Stomach (tissue), 9 donors: ENCODE data around the gene KLHL29. TPM values are rescaled to one million over a fixed set of nuclear protein-coding genes. Genes with fewer than 3 reads are reported as not detected.

Experiments
- DNase-seq, 2 donors: peaks; one replicate each; pipeline versions ENCODE4 v3.0.0 to v3.0.0-alpha.2; 2013 to 2019
- H3K27ac ChIP-seq, 5 donors: fragments of 200-600 bp in 4 of 5; sonication (generic) in 4 of 5; one replicate each; pipeline ENCODE4 v1.5.1; 2013 to 2019; ENCODE audit warnings: mild to moderate bottlenecking in 1 of 5, moderate library complexity in 1 of 5
- H3K27me3 ChIP-seq, 3 donors: fragments of 200-600 bp; sonication (generic); one replicate each; pipeline ENCODE4 v1.5.1; 2017 to 2019; ENCODE audit warnings: mixed run types in 1 of 3
- H3K36me3 ChIP-seq, 4 donors: fragments of 200-600 bp; sonication (generic); 1 replicate in 3 of 4; 2 replicates in 1 of 4; pipeline ENCODE4 v1.5.1; 2016 to 2019
- H3K4me1 ChIP-seq, 4 donors: fragments of 200-600 bp; sonication (generic); one replicate each; pipeline ENCODE4 v1.5.1; 2016 to 2019
- H3K4me3 ChIP-seq, 4 donors: fragments of 200-600 bp; sonication (generic) in 3 of 4; one replicate each; pipeline ENCODE4 v1.5.1; 2016 to 2019; ENCODE audit warnings: mild to moderate bottlenecking in 1 of 4
- H3K9me3 ChIP-seq, 4 donors: fragments of 200-600 bp; sonication (generic); one replicate each; pipeline ENCODE4 v1.5.1; 2016 to 2019
- EP300 ChIP-seq: sonication (generic); formaldehyde crosslinking; IDR thresholded peaks from one replicate; pipeline ENCODE4 v1.6.1; 2017; ENCODE audit warnings: antibody characterized with exemption
- POLR2A ChIP-seq, 4 donors: fragments of 450-650 bp; IDR thresholded peaks; one replicate each; pipeline ENCODE4 v1.6.1; 2016; ENCODE audit warnings: antibody characterized with exemption in 4 of 4, control low read depth in 2 of 4, mild to moderate bottlenecking in 1 of 4, moderate library complexity in 1 of 4
- POLR2AphosphoS5 ChIP-seq, 3 donors: sonication (generic); formaldehyde crosslinking; IDR thresholded peaks; one replicate each; pipeline ENCODE4 v1.6.1; 2016; ENCODE audit warnings: antibody characterized with exemption in 3 of 3
- WGBS, 5 donors: extraction: QIAGEN DNeasy Blood & Tissue Kit in 3 of 5; methylation state at CpG; one replicate each; pipeline versions ENCODE4 v1.1.5 to v1.1.7; 2013 to 2018; 5-methylcytosine and 5-hydroxymethylcytosine counted together
- intact Hi-C: fragments of 100-400 bp; cut with DNase I; formaldehyde crosslinking; loops from one replicate; pipeline ENCODE4 v1.15.1; 2023; ENCODE audit warnings: low total_unique reads
- polyA plus RNA-seq, 3 donors: library from polyadenylated mRNA; stranded (reverse); fragments of 200-250 nt; gene quantifications; one replicate each; pipeline ENCODE4 v1.2.3, GENCODE V29; 2013
- total RNA-seq, 5 donors: library from RNA; depleted of rRNA; stranded (reverse); fragments of >200 nt; gene quantifications; one replicate each; pipeline versions ENCODE4 v1.1.0 to v1.2.3, GENCODE V29; 2014 to 2016
- TF ChIP-seq, protein P1 (sequence below), 7 experiments: fragments of 450-650 bp in 4 of 7; fragments of 200-600 bp in 3 of 7; sonication (generic) in 3 of 7; IDR thresholded peaks; one replicate each; pipeline ENCODE4 v1.5.1; 2016 to 2019; ENCODE audit warnings: antibody characterized with exemption in 7 of 7, control low read depth in 2 of 7, mild to moderate bottlenecking in 1 of 7
- donor health status: healthy with polysubstance abuse.
- donor health status: Bipolar disorder and iron deficiency.
- donor health status: healthy.

The KLHL29 gene
- total and polyA plus RNA-seq, 8 donors = under 0.01 to 6.6 (median 1.3) TPM

DNA sequence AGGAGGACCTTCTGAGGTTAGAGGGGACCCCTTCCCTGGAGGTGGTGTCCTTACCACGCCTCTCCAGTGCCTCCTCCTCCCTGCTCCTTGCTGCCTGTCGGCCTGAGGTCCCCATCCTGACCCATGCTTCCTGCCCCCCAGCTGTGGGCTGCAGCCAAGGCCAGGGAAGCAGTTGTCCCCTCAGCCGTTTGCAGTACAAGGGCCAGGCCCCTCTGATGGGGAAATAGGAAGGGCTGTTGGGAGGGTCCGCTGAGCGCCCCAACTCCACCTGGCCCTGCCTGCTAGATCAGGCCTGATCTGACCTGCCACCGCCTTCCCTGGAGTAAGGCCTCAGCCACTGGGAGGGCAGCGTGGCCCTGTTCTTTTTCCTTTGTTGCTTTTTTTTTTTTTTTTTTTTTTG is 219.8 kb downstream of the KLHL29 start:
- H3K36me3 ChIP-seq = no peaks in the 10 kb centered on the region
- peak overlapping the region in 1 of 5 donors; percentile 91 for H3K27ac ChIP-seq
- no peak overlapping the region for H3K4me3 ChIP-seq
- peaks cover 0 to 11% (median 7%) of the 10 kb centered on the region in 4 donors for H3K9me3 ChIP-seq
- H3K27me3 ChIP-seq = no peaks in the 10 kb centered on the region
- TF ChIP-seq EP300 = no peak
- TF ChIP-seq, protein P1, sequence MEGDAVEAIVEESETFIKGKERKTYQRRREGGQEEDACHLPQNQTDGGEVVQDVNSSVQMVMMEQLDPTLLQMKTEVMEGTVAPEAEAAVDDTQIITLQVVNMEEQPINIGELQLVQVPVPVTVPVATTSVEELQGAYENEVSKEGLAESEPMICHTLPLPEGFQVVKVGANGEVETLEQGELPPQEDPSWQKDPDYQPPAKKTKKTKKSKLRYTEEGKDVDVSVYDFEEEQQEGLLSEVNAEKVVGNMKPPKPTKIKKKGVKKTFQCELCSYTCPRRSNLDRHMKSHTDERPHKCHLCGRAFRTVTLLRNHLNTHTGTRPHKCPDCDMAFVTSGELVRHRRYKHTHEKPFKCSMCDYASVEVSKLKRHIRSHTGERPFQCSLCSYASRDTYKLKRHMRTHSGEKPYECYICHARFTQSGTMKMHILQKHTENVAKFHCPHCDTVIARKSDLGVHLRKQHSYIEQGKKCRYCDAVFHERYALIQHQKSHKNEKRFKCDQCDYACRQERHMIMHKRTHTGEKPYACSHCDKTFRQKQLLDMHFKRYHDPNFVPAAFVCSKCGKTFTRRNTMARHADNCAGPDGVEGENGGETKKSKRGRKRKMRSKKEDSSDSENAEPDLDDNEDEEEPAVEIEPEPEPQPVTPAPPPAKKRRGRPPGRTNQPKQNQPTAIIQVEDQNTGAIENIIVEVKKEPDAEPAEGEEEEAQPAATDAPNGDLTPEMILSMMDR (IDR thresholded peaks at IDR 0.05) = no peak
- TF ChIP-seq POLR2AphosphoS5 (IDR thresholded peaks at IDR 0.05) = no peak
- TF ChIP-seq POLR2A (IDR thresholded peaks at IDR 0.05) = no peak
- no peak for DNase-seq
- 73 to 94% (median 83%) methylated on average over 5 to 7 of the region's 7 CpGs for WGBS, 5 donors
- peaks cover 0 to 20% (median 2%) of the 10 kb centered on the region in 4 donors for H3K4me1 ChIP-seq
- intact Hi-C loops = no loop called here

DNA sequence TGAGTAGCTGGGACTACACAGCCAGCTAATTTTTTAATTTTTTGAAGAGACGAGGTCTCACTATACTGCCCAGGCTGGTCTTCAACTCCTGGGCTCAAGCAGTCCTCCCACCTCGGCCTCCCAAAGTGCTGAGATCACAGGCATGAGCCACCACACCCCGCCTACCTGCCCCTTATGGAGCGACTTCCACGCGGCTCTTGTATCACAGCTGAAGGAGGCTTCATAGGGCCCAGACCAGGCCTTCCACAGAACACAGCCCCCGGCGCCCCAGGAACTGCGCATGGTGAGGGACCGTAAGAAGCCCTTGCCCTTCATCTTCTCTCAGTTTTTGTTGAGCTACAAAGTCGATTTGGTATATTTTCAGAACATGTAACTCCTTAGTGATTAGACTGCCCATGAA is 220.3 kb downstream of the KLHL29 start:
- TF ChIP-seq POLR2A (IDR thresholded peaks at IDR 0.05) = no peak
- TF ChIP-seq, protein P1 (IDR thresholded peaks at IDR 0.05) = no peak
- no peak for TF ChIP-seq POLR2AphosphoS5 (IDR thresholded peaks at IDR 0.05)
- no peak for TF ChIP-seq EP300
- peaks cover 0 to 11% (median 7%) of the 10 kb centered on the region in 4 donors for H3K9me3 ChIP-seq
- peaks cover 0 to 18% (median 2%) of the 10 kb centered on the region in 4 donors for H3K4me1 ChIP-seq
- H3K27ac ChIP-seq = no peak overlapping the region
- 84 to 95% (median 85%) methylated on average over 11 of the region's 11 CpGs for WGBS, 5 donors
- intact Hi-C loops = no loop called here
- no peak overlapping the region for H3K4me3 ChIP-seq
- H3K27me3 ChIP-seq = no peaks in the 10 kb centered on the region
- DNase-seq = no peak
- H3K36me3 ChIP-seq = no peaks in the 10 kb centered on the region

DNA sequence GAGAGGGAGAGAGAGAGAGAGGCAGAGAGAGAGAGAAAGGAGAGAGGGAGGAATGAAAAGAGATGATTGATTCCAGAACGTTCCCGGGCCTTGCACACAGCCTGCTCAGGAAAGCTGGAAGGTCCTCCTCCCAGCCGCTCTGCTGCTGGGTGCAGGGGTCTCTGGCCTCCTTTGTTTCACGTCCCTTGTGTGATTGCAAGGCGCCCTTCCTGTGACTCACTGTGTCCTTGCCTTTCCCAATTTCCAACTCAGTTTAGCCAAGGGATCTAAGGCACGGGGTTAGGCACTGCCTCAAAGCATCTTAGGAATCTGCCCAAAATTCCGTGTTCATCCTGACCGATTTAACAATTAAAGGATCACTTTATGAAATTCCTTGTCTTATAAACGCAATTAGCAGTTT is 221.2 kb downstream of the KLHL29 start:
- peaks cover 0 to 15% (median 0%) of the 10 kb centered on the region in 4 donors for H3K4me1 ChIP-seq
- no peak overlapping the region for H3K4me3 ChIP-seq
- intact Hi-C loops = no loop called here
- H3K9me3 ChIP-seq = peaks cover 0 to 19% (median 11%) of the 10 kb centered on the region in 4 donors
- no peaks in the 10 kb centered on the region for H3K27me3 ChIP-seq
- H3K36me3 ChIP-seq = no peaks in the 10 kb centered on the region
- no peak for TF ChIP-seq POLR2AphosphoS5 (IDR thresholded peaks at IDR 0.05)
- TF ChIP-seq POLR2A (IDR thresholded peaks at IDR 0.05) = no peak
- TF ChIP-seq, protein P1 (IDR thresholded peaks at IDR 0.05) = no peak
- no peak for TF ChIP-seq EP300
- 78 to 90% (median 84%) methylated on average over 9 of the region's 9 CpGs for whole genome bisulfite sequencing, 5 donors
- DNase-seq = no peak
- H3K27ac ChIP-seq = no peak overlapping the region

DNA sequence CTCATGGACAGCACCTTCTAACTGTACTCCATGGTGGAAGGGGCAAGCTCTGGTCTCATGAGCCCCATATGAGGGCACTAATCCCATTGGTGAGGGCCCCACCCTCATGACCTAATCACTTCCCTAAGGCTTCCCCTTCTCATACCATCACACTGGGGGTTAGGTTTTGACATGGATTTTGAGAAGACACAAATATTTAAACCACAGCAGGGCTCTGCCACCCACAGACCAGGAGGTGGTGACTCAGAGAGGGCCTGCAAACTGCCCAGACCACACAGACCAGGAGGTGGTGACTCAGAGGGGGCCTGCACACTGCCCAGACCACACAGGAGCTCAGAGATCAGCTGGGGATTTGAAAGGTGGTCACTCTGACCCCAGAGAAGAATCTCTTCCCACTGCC is 222.0 kb downstream of the KLHL29 start:
- no peaks in the 10 kb centered on the region for H3K36me3 ChIP-seq
- H3K4me3 ChIP-seq = no peak overlapping the region
- DNase-seq = no peak
- TF ChIP-seq EP300 (no peak), POLR2AphosphoS5 (IDR thresholded peaks at IDR 0.05) (no peak), POLR2A (IDR thresholded peaks at IDR 0.05) (no peak)
- H3K27ac ChIP-seq = no peak overlapping the region
- intact Hi-C loops = no loop called here
- H3K9me3 ChIP-seq = peaks cover 0 to 27% (median 16%) of the 10 kb centered on the region in 4 donors
- H3K27me3 ChIP-seq = no peaks in the 10 kb centered on the region
- H3K4me1 ChIP-seq = peaks cover 0 to 15% (median 0%) of the 10 kb centered on the region in 4 donors

DNA sequence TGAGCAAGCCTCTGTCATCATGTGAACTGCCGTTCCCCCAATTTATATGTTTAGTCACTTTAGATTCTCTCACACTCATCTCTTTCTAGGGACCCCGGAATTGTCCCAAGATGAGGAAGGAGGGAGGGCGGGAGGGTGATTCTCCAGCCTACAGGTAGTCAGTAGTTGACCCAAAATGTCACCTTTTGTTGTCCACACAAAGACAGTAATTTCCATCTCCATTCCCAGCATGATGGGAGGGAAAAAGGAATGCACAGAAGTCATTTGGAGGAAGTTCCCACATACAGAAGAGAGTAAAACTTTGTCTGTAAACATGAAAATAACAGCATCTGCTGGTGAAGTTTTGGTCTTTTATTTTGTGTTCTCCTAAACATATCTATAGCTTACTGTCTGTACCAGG is 222.9 kb downstream of the KLHL29 start:
- WGBS, 5 donors = 63 to 85% (median 82%) methylated on average over 3 of the region's 3 CpGs

More for the DNA sequence above, 222.9 kb downstream of the KLHL29 start:
- intact Hi-C loops = no loop called here
- H3K27ac ChIP-seq = no peak overlapping the region
- H3K27me3 ChIP-seq = no peaks in the 10 kb centered on the region
- TF ChIP-seq POLR2A (IDR thresholded peaks at IDR 0.05) = no peak
- no peak for TF ChIP-seq POLR2AphosphoS5 (IDR thresholded peaks at IDR 0.05)
- no peaks in the 10 kb centered on the region for H3K36me3 ChIP-seq
- peaks cover 0 to 7% (median 0%) of the 10 kb centered on the region in 4 donors for H3K4me1 ChIP-seq
- H3K9me3 ChIP-seq = peaks cover 0 to 32% (median 18%) of the 10 kb centered on the region in 4 donors
- no peak for DNase-seq
- no peak overlapping the region for H3K4me3 ChIP-seq
